SK-N-SH treated with all-trans-retinoic acid at 6 μM for 48 hours (cell line): ENCODE data around the gene TTYH2.
A peak's percentile ranks its signal among the peaks of the same experiment; 100 is the strongest.

Experiments
- ATAC-seq: fragments of 200-7000 bp; cut with Tn5 transposase; 3 replicates; pipeline ENCODE4 v1.9.1; 2020; ENCODE audit warnings: mild to moderate bottlenecking, moderate library complexity
- CREB5 ChIP-seq: fragments of 250-450 bp; sonication (Bioruptor Pico); IDR thresholded peaks from 2 replicates; pipeline ENCODE4 v1.5.1; 2020; ENCODE audit warnings: low read depth, mild to moderate bottlenecking, moderate library complexity
- CSDC2 ChIP-seq: fragments of 250-450 bp; sonication (Bioruptor Pico); IDR thresholded peaks from 2 replicates; pipeline ENCODE4 v1.5.0; 2020; ENCODE audit warnings: mild to moderate bottlenecking, moderate library complexity
- CSRNP3 ChIP-seq: fragments of 250-450 bp; sonication (Bioruptor Pico); IDR thresholded peaks from 2 replicates; pipeline ENCODE4 v1.5.1; 2021; ENCODE audit warnings: mild to moderate bottlenecking, moderate library complexity
- ESRRG ChIP-seq: fragments of 250-450 bp; sonication (Bioruptor Pico); IDR thresholded peaks from 2 replicates; pipeline ENCODE4 v1.6.1; 2021; ENCODE audit warnings: mild to moderate bottlenecking
- GLIS3 ChIP-seq: fragments of 250-450 bp; sonication (Bioruptor Pico); IDR thresholded peaks from 2 replicates; pipeline ENCODE4 v1.5.0; 2020; ENCODE audit warnings: mild to moderate bottlenecking, moderate library complexity
- ISL1 ChIP-seq: fragments of 250-450 bp; sonication (Bioruptor Pico); IDR thresholded peaks from 2 replicates; pipeline ENCODE4 v2.1.2; 2022; ENCODE audit warnings: mild to moderate bottlenecking, moderate library complexity
- OSR1 ChIP-seq: fragments of 250-450 bp; sonication (Bioruptor Pico); IDR thresholded peaks from 2 replicates; pipeline ENCODE4 v1.8.0; 2022; ENCODE audit warnings: moderate library complexity, mild to moderate bottlenecking, inconsistent platforms
- POU6F1 ChIP-seq: fragments of 250-450 bp; sonication (Bioruptor Pico); IDR thresholded peaks from 2 replicates; pipeline ENCODE4 v1.8.0; 2021; ENCODE audit warnings: low read depth, mild to moderate bottlenecking, moderate library complexity, borderline replicate concordance
- SNAI2 ChIP-seq: fragments of 250-450 bp; sonication (Bioruptor Pico); IDR thresholded peaks from 2 replicates; pipeline ENCODE4 v1.5.0; 2020; ENCODE audit warnings: mild to moderate bottlenecking, moderate library complexity
- TCF4 ChIP-seq: fragments of 250-450 bp; sonication (Bioruptor Pico); IDR thresholded peaks from 2 replicates; pipeline ENCODE4 v1.8.0; 2021; ENCODE audit warnings: mild to moderate bottlenecking, moderate library complexity, borderline replicate concordance
- TOX ChIP-seq: fragments of 250-450 bp; sonication (Bioruptor Pico); IDR thresholded peaks from 2 replicates; pipeline ENCODE4 v1.8.0; 2021; ENCODE audit warnings: mild to moderate bottlenecking, moderate library complexity, borderline replicate concordance
- ZC3H10 ChIP-seq: fragments of 250-450 bp; sonication (Bioruptor Pico); IDR thresholded peaks from 2 replicates; pipeline ENCODE4 v1.5.1; 2021; ENCODE audit warnings: mild to moderate bottlenecking, moderate library complexity
- ZFP30 ChIP-seq: fragments of 450-650 bp; formaldehyde crosslinking; IDR thresholded peaks from 2 replicates; pipeline ENCODE4 v1.5.0; 2022; ENCODE audit warnings: mild to moderate bottlenecking, moderate library complexity
- ZNF565 ChIP-seq: fragments of 450-650 bp; formaldehyde crosslinking; conservative IDR thresholded peaks from 2 replicates; pipeline ENCODE4 v1.5.0; 2020; ENCODE audit warnings: low read depth, mild to moderate bottlenecking, moderate library complexity
- ZNF8 ChIP-seq: fragments of 450-650 bp; formaldehyde crosslinking; IDR thresholded peaks from 2 replicates; pipeline ENCODE4 v1.5.0; 2020; ENCODE audit warnings: mild to moderate bottlenecking, moderate library complexity
- TF ChIP-seq, protein P1 (sequence below): fragments of 250-450 bp; sonication (Bioruptor Pico); IDR thresholded peaks from 2 replicates; pipeline ENCODE4 v1.5.0; 2020; ENCODE audit warnings: mild to moderate bottlenecking, moderate library complexity
- TF ChIP-seq, protein P2 (sequence below): fragments of 250-450 bp; sonication (Bioruptor Pico); IDR thresholded peaks from 2 replicates; pipeline ENCODE4 v1.8.0; 2020; ENCODE audit warnings: mild to moderate bottlenecking, moderate library complexity, borderline replicate concordance

Gene TTYH2

GRCh38 chr17:74212209-74212912 is 1.0 kb upstream of the TTYH2 start:
- TF ChIP-seq CSDC2 (CRISPR knock-in tag) (no peak), OSR1 (no peak), ZNF565 (no peak)
- ATAC-seq, result peak; percentile 4

GRCh38 chr17:74213861-74214391 is 555 bp downstream of the TTYH2 start:
- no peak for TF ChIP-seq CREB5 (CRISPR knock-in tag)
- TF ChIP-seq ZNF565, result no peak
- TF ChIP-seq CSRNP3 (CRISPR knock-in tag), result no peak
- TF ChIP-seq TOX (CRISPR knock-in tag), result no peak
- no peak for TF ChIP-seq CSDC2 (CRISPR knock-in tag)
- TF ChIP-seq, all 23 proteins: peak for 0
- no peak for ATAC-seq

GRCh38 chr17:74214484-74215341 is 1.3 kb downstream of the TTYH2 start:
- no peak for ATAC-seq
- TF ChIP-seq SNAI2 (CRISPR knock-in tag) (no peak), TCF4 (CRISPR knock-in tag) (no peak), ISL1 (CRISPR knock-in tag) (no peak), ZNF8 (CRISPR knock-in tag) (no peak), POU6F1 (CRISPR knock-in tag) (no peak), ZFP30 (CRISPR knock-in tag) (no peak), ESRRG (CRISPR knock-in tag) (no peak), ZC3H10 (CRISPR knock-in tag) (no peak), GLIS3 (CRISPR knock-in tag) (no peak), ZNF565 (no peak), CREB5 (CRISPR knock-in tag) (no peak)
- TF ChIP-seq, protein P1, sequence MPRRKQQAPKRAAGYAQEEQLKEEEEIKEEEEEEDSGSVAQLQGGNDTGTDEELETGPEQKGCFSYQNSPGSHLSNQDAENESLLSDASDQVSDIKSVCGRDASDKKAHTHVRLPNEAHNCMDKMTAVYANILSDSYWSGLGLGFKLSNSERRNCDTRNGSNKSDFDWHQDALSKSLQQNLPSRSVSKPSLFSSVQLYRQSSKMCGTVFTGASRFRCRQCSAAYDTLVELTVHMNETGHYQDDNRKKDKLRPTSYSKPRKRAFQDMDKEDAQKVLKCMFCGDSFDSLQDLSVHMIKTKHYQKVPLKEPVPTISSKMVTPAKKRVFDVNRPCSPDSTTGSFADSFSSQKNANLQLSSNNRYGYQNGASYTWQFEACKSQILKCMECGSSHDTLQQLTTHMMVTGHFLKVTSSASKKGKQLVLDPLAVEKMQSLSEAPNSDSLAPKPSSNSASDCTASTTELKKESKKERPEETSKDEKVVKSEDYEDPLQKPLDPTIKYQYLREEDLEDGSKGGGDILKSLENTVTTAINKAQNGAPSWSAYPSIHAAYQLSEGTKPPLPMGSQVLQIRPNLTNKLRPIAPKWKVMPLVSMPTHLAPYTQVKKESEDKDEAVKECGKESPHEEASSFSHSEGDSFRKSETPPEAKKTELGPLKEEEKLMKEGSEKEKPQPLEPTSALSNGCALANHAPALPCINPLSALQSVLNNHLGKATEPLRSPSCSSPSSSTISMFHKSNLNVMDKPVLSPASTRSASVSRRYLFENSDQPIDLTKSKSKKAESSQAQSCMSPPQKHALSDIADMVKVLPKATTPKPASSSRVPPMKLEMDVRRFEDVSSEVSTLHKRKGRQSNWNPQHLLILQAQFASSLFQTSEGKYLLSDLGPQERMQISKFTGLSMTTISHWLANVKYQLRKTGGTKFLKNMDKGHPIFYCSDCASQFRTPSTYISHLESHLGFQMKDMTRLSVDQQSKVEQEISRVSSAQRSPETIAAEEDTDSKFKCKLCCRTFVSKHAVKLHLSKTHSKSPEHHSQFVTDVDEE (CRISPR knock-in tag), result no peak
- TF ChIP-seq, protein P2, sequence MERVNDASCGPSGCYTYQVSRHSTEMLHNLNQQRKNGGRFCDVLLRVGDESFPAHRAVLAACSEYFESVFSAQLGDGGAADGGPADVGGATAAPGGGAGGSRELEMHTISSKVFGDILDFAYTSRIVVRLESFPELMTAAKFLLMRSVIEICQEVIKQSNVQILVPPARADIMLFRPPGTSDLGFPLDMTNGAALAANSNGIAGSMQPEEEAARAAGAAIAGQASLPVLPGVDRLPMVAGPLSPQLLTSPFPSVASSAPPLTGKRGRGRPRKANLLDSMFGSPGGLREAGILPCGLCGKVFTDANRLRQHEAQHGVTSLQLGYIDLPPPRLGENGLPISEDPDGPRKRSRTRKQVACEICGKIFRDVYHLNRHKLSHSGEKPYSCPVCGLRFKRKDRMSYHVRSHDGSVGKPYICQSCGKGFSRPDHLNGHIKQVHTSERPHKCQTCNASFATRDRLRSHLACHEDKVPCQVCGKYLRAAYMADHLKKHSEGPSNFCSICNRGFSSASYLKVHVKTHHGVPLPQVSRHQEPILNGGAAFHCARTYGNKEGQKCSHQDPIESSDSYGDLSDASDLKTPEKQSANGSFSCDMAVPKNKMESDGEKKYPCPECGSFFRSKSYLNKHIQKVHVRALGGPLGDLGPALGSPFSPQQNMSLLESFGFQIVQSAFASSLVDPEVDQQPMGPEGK, result no peak
